Upper lobe of left lung (tissue), 6 donors: ENCODE data around the gene PRKCH. TPM values are rescaled to one million over a fixed set of nuclear protein-coding genes. Genes with fewer than 3 reads are reported as not detected.
A peak's percentile ranks its signal among the peaks of the same experiment; 100 is the strongest.

Source experiments
- ATAC-seq, 2 donors: fragments of 200-7000 bp; cut with Tn5 transposase; one replicate each; pipeline ENCODE4 v1.9.1; 2022; ENCODE audit warnings: mild to moderate bottlenecking in 2 of 2, moderate library complexity in 2 of 2; ENCODE audit not compliant: low FRiP score in 2 of 2
- DNase-seq, 2 donors: peaks; one replicate each; pipeline ENCODE4 v3.0.0-alpha.2; 2019 to 2020
- H3K27ac ChIP-seq, 4 donors: fragments of 200-600 bp; sonication (generic); one replicate each; pipeline ENCODE4 v1.5.1; 2016 to 2019
- H3K27me3 ChIP-seq, 4 donors: fragments of 200-600 bp; sonication (generic); one replicate each; pipeline ENCODE4 v1.5.1; 2017 to 2019
- H3K36me3 ChIP-seq, 4 donors: fragments of 200-600 bp; sonication (generic); one replicate each; pipeline ENCODE4 v1.5.1; 2016 to 2019
- H3K4me1 ChIP-seq, 4 donors: fragments of 200-600 bp; sonication (generic); one replicate each; pipeline ENCODE4 v1.5.1; 2018 to 2019
- H3K4me3 ChIP-seq, 4 donors: fragments of 200-600 bp; sonication (generic); one replicate each; pipeline ENCODE4 v1.5.1; 2017 to 2019; ENCODE audit warnings: mild to moderate bottlenecking in 2 of 4, moderate library complexity in 1 of 4
- H3K9me3 ChIP-seq, 4 donors: fragments of 200-600 bp; sonication (generic); one replicate each; pipeline ENCODE4 v1.5.1; 2018 to 2019
- CTCF ChIP-seq, 6 experiments: fragments of 450-650 bp in 4 of 6; fragments of 200-600 bp in 2 of 6; sonication (generic) in 2 of 6; IDR thresholded peaks; one replicate each; pipeline ENCODE4 v1.5.1; 2016 to 2019; ENCODE audit warnings: antibody characterized with exemption in 6 of 6
- EP300 ChIP-seq, 4 donors: sonication (generic); formaldehyde crosslinking; IDR thresholded peaks; one replicate each; pipeline ENCODE4 v1.5.1; 2017; ENCODE audit warnings: antibody characterized with exemption in 4 of 4, control low read depth in 2 of 4
- POLR2A ChIP-seq, 4 donors: fragments of 450-650 bp; IDR thresholded peaks; one replicate each; pipeline ENCODE4 v1.5.1; 2016 to 2017; ENCODE audit warnings: antibody characterized with exemption in 4 of 4, mild to moderate bottlenecking in 2 of 4
- POLR2AphosphoS5 ChIP-seq, 2 donors: sonication (generic); formaldehyde crosslinking; IDR thresholded peaks; one replicate each; pipeline ENCODE4 v1.5.1; 2017; ENCODE audit warnings: antibody characterized with exemption in 2 of 2
- WGBS, 2 donors: methylation state at CpG; one replicate each; pipeline ENCODE4 v1.1.5; 2017 to 2018; 5-methylcytosine and 5-hydroxymethylcytosine counted together
- total RNA-seq, 6 donors: library from RNA; depleted of rRNA in 4 of 6; stranded (reverse); fragments of >200 nt in 4 of 6; gene quantifications; one replicate each; pipeline versions ENCODE4 v1.1.0 to v1.2.1, GENCODE V29; 2016 to 2021
- donor health status: DM: no; HTN: no; CAD: no; lungs with moderate emphysema.
- donor health status: DM: no; HTN: yes; CAD: no; lungs with severe emphysema.

The PRKCH gene
- total RNA-seq, 6 donors from 2014 or later, result 54.0 to 102 (median 76.6) TPM

GRCh38 chr14:61290701-61291100 lies 30.7 kb upstream of the PRKCH start:
- WGBS, 2 donors, result 16 to 17% methylated on average over 1 of the region's 1 CpG
- DNase-seq (no peak), ATAC-seq (no peak)
- no peaks in the 10 kb centered on the region for H3K36me3 ChIP-seq
- no peak overlapping the region for H3K27ac ChIP-seq
- H3K4me1 ChIP-seq, result peaks cover 0 to 11% (median 1%) of the 10 kb centered on the region in 4 donors
- no peaks in the 10 kb centered on the region for H3K27me3 ChIP-seq
- no peak overlapping the region for H3K4me3 ChIP-seq
- no peaks in the 10 kb centered on the region for H3K9me3 ChIP-seq
- TF ChIP-seq POLR2A (IDR thresholded peaks at IDR 0.05) (no peak), EP300 (IDR thresholded peaks at IDR 0.05) (no peak), POLR2AphosphoS5 (IDR thresholded peaks at IDR 0.05) (no peak), CTCF (IDR thresholded peaks at IDR 0.05) (no peak)

GRCh38 chr14:61296151-61296550 lies 25.2 kb upstream of the PRKCH start:
- ATAC-seq, result no peak
- H3K27me3 ChIP-seq, result no peaks in the 10 kb centered on the region
- H3K36me3 ChIP-seq, result no peaks in the 10 kb centered on the region
- DNase-seq, result no peak
- no peak for TF ChIP-seq POLR2AphosphoS5 (IDR thresholded peaks at IDR 0.05)
- no peaks in the 10 kb centered on the region for H3K9me3 ChIP-seq
- no peak overlapping the region for H3K27ac ChIP-seq
- H3K4me3 ChIP-seq, result no peak overlapping the region
- peaks cover 0 to 7% (median 2%) of the 10 kb centered on the region in 4 donors for H3K4me1 ChIP-seq
- WGBS, 2 donors, result 30 to 42% methylated on average over 1 to 3 of the region's 3 CpGs

- no peaks in the 10 kb centered on the region for H3K36me3 ChIP-seq
- TF ChIP-seq EP300 (IDR thresholded peaks at IDR 0.05) (no peak), POLR2AphosphoS5 (IDR thresholded peaks at IDR 0.05) (no peak), CTCF (IDR thresholded peaks at IDR 0.05) (peak; percentile 30 to 63 (median 52)), POLR2A (IDR thresholded peaks at IDR 0.05) (no peak)
- no peak overlapping the region for H3K27ac ChIP-seq
- 34 to 36% methylated on average over 2 of the region's 2 CpGs for WGBS, 2 donors
- peaks cover 0 to 7% (median 2%) of the 10 kb centered on the region in 4 donors for H3K4me1 ChIP-seq
- DNase-seq (no peak), ATAC-seq (peak in 1 of 2 donors; percentile 66)
- no peak overlapping the region for H3K4me3 ChIP-seq
- H3K27me3 ChIP-seq, result no peaks in the 10 kb centered on the region
- no peaks in the 10 kb centered on the region for H3K9me3 ChIP-seq
Observed at GRCh38 chr14:61296719-61297502, 24.5 kb upstream of the PRKCH start.

GRCh38 chr14:61297581-61297980 lies 23.8 kb upstream of the PRKCH start:
- Histone ChIP-seq H3K9me3 (no peaks in the 10 kb centered on the region), H3K36me3 (no peaks in the 10 kb centered on the region), H3K4me1 (peaks cover 0 to 7% (median 2%) of the 10 kb centered on the region in 4 donors), H3K27me3 (no peaks in the 10 kb centered on the region), H3K27ac (no peak overlapping the region), H3K4me3 (no peak overlapping the region)
- WGBS, 2 donors, result 70 to 79% methylated on average over 6 of the region's 6 CpGs
- ATAC-seq (peak in 1 of 2 donors; percentile 26), DNase-seq (no peak)
- no peak for TF ChIP-seq EP300 (IDR thresholded peaks at IDR 0.05)
- TF ChIP-seq CTCF (IDR thresholded peaks at IDR 0.05), result no peak
- TF ChIP-seq POLR2AphosphoS5 (IDR thresholded peaks at IDR 0.05), result no peak
- TF ChIP-seq POLR2A (IDR thresholded peaks at IDR 0.05), result no peak

GRCh38 chr14:61298824-61299223 lies 22.6 kb upstream of the PRKCH start:
- ATAC-seq (no peak), DNase-seq (no peak)
- H3K27me3 ChIP-seq, result no peaks in the 10 kb centered on the region
- no peak overlapping the region for H3K27ac ChIP-seq
- TF ChIP-seq CTCF (IDR thresholded peaks at IDR 0.05) (no peak), EP300 (IDR thresholded peaks at IDR 0.05) (no peak), POLR2AphosphoS5 (IDR thresholded peaks at IDR 0.05) (no peak), POLR2A (IDR thresholded peaks at IDR 0.05) (no peak)
- 42 to 45% methylated on average over 3 of the region's 3 CpGs for WGBS, 2 donors
- H3K9me3 ChIP-seq, result no peaks in the 10 kb centered on the region
- H3K36me3 ChIP-seq, result no peaks in the 10 kb centered on the region
- H3K4me3 ChIP-seq, result no peak overlapping the region
- H3K4me1 ChIP-seq, result peaks cover 0 to 7% (median 2%) of the 10 kb centered on the region in 4 donors
